ENCODE results near the gene FMN1. TPM values are rescaled to one million over a fixed set of nuclear protein-coding genes. Genes with fewer than 3 reads are reported as not detected.

The FMN1 gene
- total RNA-seq, 1 experiment from 2014 or later = 3.9 TPM

DNA sequence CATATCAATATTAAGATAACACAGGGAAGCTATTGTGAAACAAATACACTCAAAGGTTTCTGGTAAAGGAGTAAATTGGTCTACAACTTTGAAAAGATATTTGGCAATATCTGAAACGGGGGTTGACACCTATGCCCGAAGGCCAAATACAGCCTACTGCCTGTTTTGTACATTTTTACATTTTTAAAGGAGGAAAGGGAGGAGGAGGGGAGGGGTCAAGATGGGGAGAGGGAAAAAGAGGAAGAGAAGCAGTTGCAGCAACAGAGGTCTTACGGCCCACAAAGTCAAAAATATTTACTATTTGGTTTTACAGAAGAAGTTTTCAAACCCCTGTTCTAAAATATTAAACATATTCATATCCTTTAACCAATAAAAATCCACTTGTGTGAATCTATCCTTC is 94.2 kb downstream of the FMN1 start:
- TF ChIP-seq SIN3A (IDR thresholded peaks at IDR 0.05; ENCODE audit: borderline replicate concordance, insufficient read depth, low read depth, low read length) = no peak
- TF ChIP-seq, protein P1, sequence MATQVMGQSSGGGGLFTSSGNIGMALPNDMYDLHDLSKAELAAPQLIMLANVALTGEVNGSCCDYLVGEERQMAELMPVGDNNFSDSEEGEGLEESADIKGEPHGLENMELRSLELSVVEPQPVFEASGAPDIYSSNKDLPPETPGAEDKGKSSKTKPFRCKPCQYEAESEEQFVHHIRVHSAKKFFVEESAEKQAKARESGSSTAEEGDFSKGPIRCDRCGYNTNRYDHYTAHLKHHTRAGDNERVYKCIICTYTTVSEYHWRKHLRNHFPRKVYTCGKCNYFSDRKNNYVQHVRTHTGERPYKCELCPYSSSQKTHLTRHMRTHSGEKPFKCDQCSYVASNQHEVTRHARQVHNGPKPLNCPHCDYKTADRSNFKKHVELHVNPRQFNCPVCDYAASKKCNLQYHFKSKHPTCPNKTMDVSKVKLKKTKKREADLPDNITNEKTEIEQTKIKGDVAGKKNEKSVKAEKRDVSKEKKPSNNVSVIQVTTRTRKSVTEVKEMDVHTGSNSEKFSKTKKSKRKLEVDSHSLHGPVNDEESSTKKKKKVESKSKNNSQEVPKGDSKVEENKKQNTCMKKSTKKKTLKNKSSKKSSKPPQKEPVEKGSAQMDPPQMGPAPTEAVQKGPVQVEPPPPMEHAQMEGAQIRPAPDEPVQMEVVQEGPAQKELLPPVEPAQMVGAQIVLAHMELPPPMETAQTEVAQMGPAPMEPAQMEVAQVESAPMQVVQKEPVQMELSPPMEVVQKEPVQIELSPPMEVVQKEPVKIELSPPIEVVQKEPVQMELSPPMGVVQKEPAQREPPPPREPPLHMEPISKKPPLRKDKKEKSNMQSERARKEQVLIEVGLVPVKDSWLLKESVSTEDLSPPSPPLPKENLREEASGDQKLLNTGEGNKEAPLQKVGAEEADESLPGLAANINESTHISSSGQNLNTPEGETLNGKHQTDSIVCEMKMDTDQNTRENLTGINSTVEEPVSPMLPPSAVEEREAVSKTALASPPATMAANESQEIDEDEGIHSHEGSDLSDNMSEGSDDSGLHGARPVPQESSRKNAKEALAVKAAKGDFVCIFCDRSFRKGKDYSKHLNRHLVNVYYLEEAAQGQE (IDR thresholded peaks at IDR 0.05; ENCODE audit: insufficient read depth in 1 of 2, low read depth in 2 of 2, low read length in 1 of 2) = no peak
- TF ChIP-seq, protein P2, sequence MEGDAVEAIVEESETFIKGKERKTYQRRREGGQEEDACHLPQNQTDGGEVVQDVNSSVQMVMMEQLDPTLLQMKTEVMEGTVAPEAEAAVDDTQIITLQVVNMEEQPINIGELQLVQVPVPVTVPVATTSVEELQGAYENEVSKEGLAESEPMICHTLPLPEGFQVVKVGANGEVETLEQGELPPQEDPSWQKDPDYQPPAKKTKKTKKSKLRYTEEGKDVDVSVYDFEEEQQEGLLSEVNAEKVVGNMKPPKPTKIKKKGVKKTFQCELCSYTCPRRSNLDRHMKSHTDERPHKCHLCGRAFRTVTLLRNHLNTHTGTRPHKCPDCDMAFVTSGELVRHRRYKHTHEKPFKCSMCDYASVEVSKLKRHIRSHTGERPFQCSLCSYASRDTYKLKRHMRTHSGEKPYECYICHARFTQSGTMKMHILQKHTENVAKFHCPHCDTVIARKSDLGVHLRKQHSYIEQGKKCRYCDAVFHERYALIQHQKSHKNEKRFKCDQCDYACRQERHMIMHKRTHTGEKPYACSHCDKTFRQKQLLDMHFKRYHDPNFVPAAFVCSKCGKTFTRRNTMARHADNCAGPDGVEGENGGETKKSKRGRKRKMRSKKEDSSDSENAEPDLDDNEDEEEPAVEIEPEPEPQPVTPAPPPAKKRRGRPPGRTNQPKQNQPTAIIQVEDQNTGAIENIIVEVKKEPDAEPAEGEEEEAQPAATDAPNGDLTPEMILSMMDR (IDR thresholded peaks at IDR 0.05) = no peak
- intact Hi-C loops (cut with micrococcal nuclease; ENCODE audit: unreplicated experiment) = no loop called here
- BruUV-seq (replicated peaks) = no TSS peak
- Histone ChIP-seq H3K36me3 (ENCODE audit: control insufficient read depth, insufficient read depth, low read length) (no peaks in the 10 kb centered on the region), H3K27me3 (ENCODE audit: control insufficient read depth, insufficient read depth, low read length) (no peaks in the 10 kb centered on the region), H3K27ac (ENCODE audit: low read length) (no peak overlapping the region), H3K4me1 (ENCODE audit: control insufficient read depth, insufficient read depth, low read length) (no peaks in the 10 kb centered on the region), H3K4me3 (ENCODE audit: low read depth in 2 of 2, low read length in 2 of 2) (no peak overlapping the region), H3K9me3 (ENCODE audit: control insufficient read depth, insufficient read depth, low read depth, low read length) (no peaks in the 10 kb centered on the region)
- no peak for ATAC-seq
- in situ Hi-C loops (cut with HindIII; ENCODE audit: low pct_unique_long_range_greater_than_20kb, low sequenced_read_pairs) = no loop called here
- DNase-seq (ENCODE audit: low read depth, low spot score) = no peak
- ChIA-PET CTCF (interaction anchor here (0.7 kb wide), 1 partner anchor 33 kb away, joined by 8 read pairs; no protein-coding TSS in a partner anchor), POLR2A (no interaction called here)

DNA sequence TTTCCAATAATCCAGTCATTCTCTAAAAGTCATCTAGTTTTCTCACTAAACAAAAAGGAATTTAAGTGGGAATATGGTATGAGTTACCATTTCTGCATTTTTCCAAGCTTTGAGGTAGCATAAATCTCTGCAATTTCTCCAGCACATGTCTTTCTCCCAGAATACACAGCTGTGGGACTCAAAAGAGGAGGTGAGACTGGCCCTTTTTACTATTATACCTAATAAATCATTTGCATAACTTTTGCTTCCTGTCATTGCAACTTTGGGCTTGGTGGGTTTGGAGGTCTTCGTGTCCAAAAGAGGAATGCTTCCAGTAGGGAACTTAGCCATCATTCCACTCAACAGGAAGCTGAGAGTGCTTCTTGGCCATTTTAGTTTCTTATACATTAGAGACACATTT is 94.8 kb downstream of the FMN1 start:
- Histone ChIP-seq H3K36me3 (ENCODE audit: control insufficient read depth, insufficient read depth, low read length) (no peaks in the 10 kb centered on the region), H3K27ac (ENCODE audit: low read length) (no peak overlapping the region), H3K27me3 (ENCODE audit: control insufficient read depth, insufficient read depth, low read length) (no peaks in the 10 kb centered on the region), H3K4me3 (ENCODE audit: low read depth in 2 of 2, low read length in 2 of 2) (no peak overlapping the region), H3K9me3 (ENCODE audit: control insufficient read depth, insufficient read depth, low read depth, low read length) (no peaks in the 10 kb centered on the region), H3K4me1 (ENCODE audit: control insufficient read depth, insufficient read depth, low read length) (no peaks in the 10 kb centered on the region)
- in situ Hi-C loops (cut with HindIII; ENCODE audit: low pct_unique_long_range_greater_than_20kb, low sequenced_read_pairs) (no loop called here), intact Hi-C loops (cut with micrococcal nuclease; ENCODE audit: unreplicated experiment) (no loop called here)
- TF ChIP-seq, protein P1 (IDR thresholded peaks at IDR 0.05; ENCODE audit: insufficient read depth in 1 of 2, low read depth in 2 of 2, low read length in 1 of 2) = no peak
- TF ChIP-seq TCF7L2 (IDR thresholded peaks at IDR 0.05; ENCODE audit: low read depth, low read length) (no peak), SIN3A (IDR thresholded peaks at IDR 0.05; ENCODE audit: borderline replicate concordance, insufficient read depth, low read depth, low read length) (no peak), POLR2AphosphoS5 (IDR thresholded peaks at IDR 0.05; ENCODE audit: low read depth, low read length) (no peak)
- TF ChIP-seq, protein P2 (IDR thresholded peaks at IDR 0.05) = no peak
- BruUV-seq (replicated peaks) = no TSS peak
- no peak for DNase-seq (ENCODE audit: low read depth, low spot score)
- no peak for ATAC-seq
- POLR2A ChIA-PET = no interaction called here
- CTCF ChIA-PET = interaction anchor here (0.7 kb wide), 1 partner anchor 33 kb away, joined by 8 read pairs; no protein-coding TSS in a partner anchor
